Measurements from ENCODE around the gene SORT1.

SORT1 gene

GRCh38 chr1:109265016-109265415 is 132.7 kb downstream of the SORT1 start:
- in situ Hi-C loops (cut with MboI; ENCODE audit: low sequenced_read_pairs), result loop anchor here (10.0 kb wide), 2 partner anchors 130 to 270 kb away; partner anchors contain the start of genes GPR61 and SORT1

- in situ Hi-C loops (cut with MboI; ENCODE audit: low sequenced_read_pairs), result loop anchor here (10.0 kb wide), 2 partner anchors 130 to 270 kb away; partner anchors contain the start of genes GPR61 and SORT1
Measured at GRCh38 chr1:109264379-109264755, 133.4 kb downstream of the SORT1 start.

- in situ Hi-C loops (cut with MboI; ENCODE audit: low sequenced_read_pairs), result loop anchor here (10.0 kb wide), 2 partner anchors 131 to 271 kb away; partner anchors contain the start of genes GPR61 and SORT1
Measured at GRCh38 chr1:109263597-109264378, 133.9 kb downstream of the SORT1 start.

- in situ Hi-C loops (cut with MboI; ENCODE audit: low sequenced_read_pairs), result loop anchor here (10.0 kb wide), 2 partner anchors 132 to 272 kb away; partner anchors contain the start of genes GPR61 and SORT1
Measured at GRCh38 chr1:109263234-109263596, 134.5 kb downstream of the SORT1 start.

- in situ Hi-C loops (cut with MboI; ENCODE audit: low sequenced_read_pairs), result loop anchor here (10.0 kb wide), 2 partner anchors 132 to 272 kb away; partner anchors contain the start of genes GPR61 and SORT1
Measured at GRCh38 chr1:109262231-109263055, 135.3 kb downstream of the SORT1 start.

GRCh38 chr1:109261578-109261977 is 136.1 kb downstream of the SORT1 start:
- in situ Hi-C loops (cut with MboI; ENCODE audit: low sequenced_read_pairs), result loop anchor here (10.0 kb wide), 2 partner anchors 133 to 273 kb away; partner anchors contain the start of genes GPR61 and SORT1

GRCh38 chr1:109261006-109261405 is 136.7 kb downstream of the SORT1 start:
- in situ Hi-C loops (cut with MboI; ENCODE audit: low sequenced_read_pairs), result loop anchor here (10.0 kb wide), 2 partner anchors 134 to 274 kb away; partner anchors contain the start of genes GPR61 and SORT1

GRCh38 chr1:109259674-109260557 is 137.8 kb downstream of the SORT1 start:
- in situ Hi-C loops (cut with MboI; ENCODE audit: low sequenced_read_pairs), result loop anchor here (10.0 kb wide), 2 partner anchors 135 to 275 kb away; partner anchors contain the start of genes GPR61 and SORT1
